Endothelial cell of umbilical vein (primary cell): ENCODE data around the gene C16orf87. TPM values are rescaled to one million over a fixed set of nuclear protein-coding genes. Genes with fewer than 3 reads are reported as not detected.

Source experiments
- BruUV-seq: library from RNA; stranded (reverse); fragments of 400-500 nt; replicated peaks from 2 replicates; lab custom pipeline; 2021; lab: Mats Ljungman, UMichigan
- CTCF ChIA-PET: fragments of 300-600, 350-600 bp; sonication (Branson Sonifier 250); formaldehyde crosslinking; loops from one replicate; lab custom pipeline; 2021; ENCODE audit warnings: antibody characterized with exemption, inconsistent platforms; lab: Charles Lee
- POLR2A ChIA-PET: fragments of 300-600, 350-600 bp; sonication (Branson Sonifier 250); formaldehyde crosslinking; loops from one replicate; lab custom pipeline; 2021; ENCODE audit warnings: antibody characterized with exemption, inconsistent platforms; lab: Charles Lee
- DNase-seq: peaks from one replicate; pipeline ENCODE4 v3.0.0-alpha.2; 2011; ENCODE audit warnings: low read depth, low spot score
- FAIRE-seq: peaks from 2 replicates; lab custom pipeline; 2011; peaks lifted over from hg19 to GRCh38; lab: Jason Lieb, UNC
- H2AFZ ChIP-seq: 2 replicates; pipeline ENCODE4 v1.6.0; 2012; ENCODE audit warnings: low read depth, low read length, control low read depth, inconsistent platforms
- H3K27ac ChIP-seq: 2 replicates; pipeline ENCODE4 v1.5.1; 2011; ENCODE audit warnings: low read depth, mild to moderate bottlenecking, control low read depth, low read length, moderate library complexity; ENCODE audit not compliant: insufficient read depth
- H3K27me3 ChIP-seq, 2 experiments: 2 replicates each; pipeline versions ENCODE4 v1.6.0 to v1.6.1; 2011; ENCODE audit warnings: low read length in 2 of 2, mixed read lengths in 1 of 2; ENCODE audit not compliant: control insufficient read depth in 2 of 2, insufficient read depth in 2 of 2
- H3K36me3 ChIP-seq, 2 experiments: 2 replicates in 1 of 2; 3 replicates in 1 of 2; pipeline ENCODE4 v1.5.1; 2011; ENCODE audit warnings: low read length in 2 of 2, mild to moderate bottlenecking in 1 of 2, moderate library complexity in 1 of 2; ENCODE audit not compliant: control insufficient read depth in 2 of 2, insufficient read depth in 2 of 2; ENCODE audit errors: extremely low read depth in 1 of 2
- H3K4me1 ChIP-seq: 3 replicates; pipeline ENCODE4 v1.5.1; 2011; ENCODE audit warnings: mild to moderate bottlenecking, low read length; ENCODE audit not compliant: control insufficient read depth, insufficient read depth; ENCODE audit errors: extremely low read depth
- H3K4me2 ChIP-seq: 2 replicates; pipeline ENCODE4 v1.6.1; 2011; ENCODE audit warnings: low read length, control low read depth, mixed read lengths; ENCODE audit not compliant: insufficient read depth
- H3K4me3 ChIP-seq, 3 experiments: fragments of 200-600 bp in 1 of 3; sonication (generic), shearing (Covaris generic) in 1 of 3; replicated peaks in 1 of 3; 2 replicates each; pipeline ENCODE4 v1.5.1; 2011 to 2016; ENCODE audit warnings: control low read depth in 3 of 3, low read length in 3 of 3, mild to moderate bottlenecking in 2 of 3, inconsistent platforms in 1 of 3, low read depth in 1 of 3, moderate library complexity in 1 of 3; ENCODE audit not compliant: insufficient read depth in 1 of 3
- H3K79me2 ChIP-seq: 2 replicates; pipeline ENCODE4 v1.6.0; 2012; ENCODE audit warnings: low read length, inconsistent platforms; ENCODE audit not compliant: control insufficient read depth, insufficient read depth
- H3K9ac ChIP-seq: replicated peaks from 2 replicates; pipeline ENCODE3; 2011; ENCODE audit warnings: low read length, control low read depth; ENCODE audit not compliant: insufficient read depth; ENCODE audit errors: extremely low read depth
- H3K9me1 ChIP-seq: replicated peaks from 3 replicates; pipeline ENCODE4 v1.6.0; 2011; ENCODE audit warnings: mild to moderate bottlenecking, low read length; ENCODE audit not compliant: control insufficient read depth, insufficient read depth; ENCODE audit errors: extremely low read depth
- H3K9me3 ChIP-seq: replicated peaks from 2 replicates; pipeline ENCODE4 v1.5.1; 2012; ENCODE audit warnings: low read length, inconsistent platforms; ENCODE audit not compliant: control insufficient read depth, insufficient read depth
- H4K20me1 ChIP-seq: replicated peaks from 2 replicates; pipeline ENCODE3; 2011; ENCODE audit warnings: mild to moderate bottlenecking, low read length; ENCODE audit not compliant: control insufficient read depth, insufficient read depth; ENCODE audit errors: extremely low read depth
- CTCF ChIP-seq, 2 donors: IDR thresholded peaks; 1 replicate in 1 of 2; 2 replicates in 1 of 2; pipeline ENCODE4 v1.5.1; 2011; ENCODE audit warnings: low read length in 2 of 2, mild to moderate bottlenecking in 2 of 2, moderate library complexity in 2 of 2, control low read depth in 1 of 2, inconsistent platforms in 1 of 2, low read depth in 1 of 2; ENCODE audit not compliant: insufficient read depth in 1 of 2; ENCODE audit errors: extremely low read depth in 1 of 2
- EZH2 ChIP-seq: IDR thresholded peaks from 2 replicates; pipeline ENCODE4 v1.6.1; 2012; ENCODE audit warnings: borderline replicate concordance, low read depth, mild to moderate bottlenecking, moderate library complexity, low read length, inconsistent platforms; ENCODE audit not compliant: severe bottlenecking
- FOS ChIP-seq: IDR thresholded peaks from 2 replicates; pipeline ENCODE4 v1.6.1; 2011; ENCODE audit warnings: mild to moderate bottlenecking, low read length, moderate library complexity, borderline replicate concordance; ENCODE audit not compliant: insufficient read depth
- GATA2 ChIP-seq: IDR thresholded peaks from 2 replicates; pipeline ENCODE4 v1.7.0; 2011; ENCODE audit warnings: low read depth, mild to moderate bottlenecking, moderate library complexity, mixed read lengths, low read length; ENCODE audit not compliant: insufficient read length, insufficient read depth
- JUN ChIP-seq: IDR thresholded peaks from 2 replicates; pipeline ENCODE4 v1.6.1; 2011; ENCODE audit warnings: borderline replicate concordance, low read depth; ENCODE audit not compliant: insufficient read length, insufficient read depth
- MAX ChIP-seq: IDR thresholded peaks from 2 replicates; pipeline ENCODE4 v1.6.1; 2011; ENCODE audit not compliant: insufficient read depth, insufficient read length
- MYC ChIP-seq: IDR thresholded peaks from one replicate; pipeline ENCODE4 v1.6.1; 2011; ENCODE audit warnings: mild to moderate bottlenecking, low read depth, low read length
- POLR2A ChIP-seq: IDR thresholded peaks from 2 replicates; pipeline ENCODE4 v1.6.1; 2012; ENCODE audit warnings: low read depth, mild to moderate bottlenecking, control low read depth, low read length
- POLR2AphosphoS5 ChIP-seq: IDR thresholded peaks from 2 replicates; pipeline ENCODE4 v1.6.1; 2012; ENCODE audit warnings: low read depth, mild to moderate bottlenecking, control low read depth, low read length, moderate library complexity; ENCODE audit not compliant: insufficient read depth
- dilution Hi-C: fragments of 300-500 bp; cut with MboI; formaldehyde crosslinking; loops from one replicate; pipeline ENCODE4 v1.15.0; 2019; ENCODE audit warnings: low sequenced_read_pairs; ENCODE audit not compliant: extremely low pct_ligation_motif_present
- intact Hi-C: fragments of 100-400 bp; cut with micrococcal nuclease; formaldehyde crosslinking; loops from one replicate; pipeline ENCODE4 v1.10.0; 2022
- polyA plus RNA-seq, 4 experiments: library from polyadenylated mRNA; depleted of rRNA in 3 of 4; stranded (reverse) in 3 of 4; unstranded in 1 of 4; fragments of >200 nt; gene quantifications; 2 replicates each; pipeline versions ENCODE4 v1.2.1 to v1.2.3, GENCODE V29; 2011 to 2012; ENCODE audit warnings: missing spikeins in 1 of 4
- total RNA-seq: library from RNA; stranded (reverse); gene quantifications from 2 replicates; pipeline ENCODE4 v1.2.3, GENCODE V29; 2021

The C16orf87 gene
- total and polyA plus RNA-seq, 2 donors (not counting 3 experiments of a cell fraction or from before 2014, with no cell fraction given) = 2.4 to 8.5 TPM

GRCh38 chr16:46848768-46849764 lies 18.1 kb upstream of the C16orf87 start:
- intact Hi-C loops = no loop called here
- Histone ChIP-seq H2AFZ (no peak overlapping the region), H3K36me3 (no peaks in the 10 kb centered on the region), H3K79me2 (no peaks in the 10 kb centered on the region), H3K27me3 (peaks cover 5 to 7% of the 10 kb centered on the region in 2 experiments), H3K9me3 (no peaks in the 10 kb centered on the region), H3K9me1 (no peaks in the 10 kb centered on the region), H4K20me1 (no peaks in the 10 kb centered on the region), H3K4me1 (no peaks in the 10 kb centered on the region), H3K27ac (no peak overlapping the region), H3K4me2 (no peak overlapping the region), H3K9ac (no peak overlapping the region), H3K4me3 (no peak overlapping the region)
- dilution Hi-C loops = no loop called here
- POLR2A ChIA-PET = no interaction called here
- CTCF ChIA-PET = interaction anchor here (1.1 to 7.6 kb wide), 4 partner anchors 8 to 81 kb away, joined by 3 to 401 read pairs (median 4); no protein-coding TSS in a partner anchor
- BruUV-seq = no TSS peak
- DNase-seq = no peak
- no peak for FAIRE-seq
- TF ChIP-seq MAX = no peak
- TF ChIP-seq JUN = no peak
- TF ChIP-seq EZH2 = no peak
- TF ChIP-seq CTCF (IDR thresholded peaks at IDR 0.05; ENCODE audit: extremely low read depth in 1 of 2, insufficient read depth in 1 of 2, low read depth in 1 of 2, low read length in 2 of 2) = no peak
- TF ChIP-seq MYC = no peak
- no peak for TF ChIP-seq GATA2
- TF ChIP-seq FOS = no peak
- TF ChIP-seq POLR2A = no peak
- no peak for TF ChIP-seq POLR2AphosphoS5
